HFFc6 (cell line): Measurements from ENCODE around the gene THSD4. TPM values are rescaled to one million over a fixed set of nuclear protein-coding genes. Genes with fewer than 3 reads are reported as not detected.

ENCODE experiments used
- DNase-seq: peaks from one replicate; pipeline ENCODE4 v3.0.0-alpha.2; 2018
- H3K27ac Mint-ChIP-seq: 2 replicates; pipeline ENCODE4 v1.8.0; 2020; ENCODE audit warnings: mild to moderate bottlenecking, mixed read lengths
- H3K27me3 Mint-ChIP-seq: 2 replicates; pipeline ENCODE4 v1.8.0; 2021; ENCODE audit warnings: mild to moderate bottlenecking, moderate library complexity, mixed read lengths; ENCODE audit not compliant: insufficient read depth
- H3K36me3 Mint-ChIP-seq: 2 replicates; pipeline ENCODE4 v1.8.0; 2021; ENCODE audit warnings: low read depth, mixed read lengths
- H3K4me1 Mint-ChIP-seq: 2 replicates; pipeline ENCODE4 v1.8.0; 2020; ENCODE audit warnings: low read depth, mixed read lengths
- H3K4me3 Mint-ChIP-seq: 2 replicates; pipeline ENCODE4 v1.8.0; 2020; ENCODE audit warnings: mild to moderate bottlenecking, moderate library complexity, mixed read lengths
- H3K9me3 Mint-ChIP-seq: 2 replicates; pipeline ENCODE4 v1.8.0; 2020; ENCODE audit warnings: mild to moderate bottlenecking, mixed read lengths
- CTCF ChIP-seq: fragments of 200-600 bp; sonication (generic); IDR thresholded peaks from 2 replicates; pipeline ENCODE4 v1.5.0; 2021; ENCODE audit warnings: antibody characterized with exemption, mild to moderate bottlenecking
- total RNA-seq, 6 experiments: library from RNA; stranded (reverse); fragmentation: NEBNext Ultra II Directional; extraction: Animal tissue kit (Norgen Biotek cat#: 25700); gene quantifications; 2 replicates in 1 of 6; 3 replicates in 5 of 6; pipeline ENCODE4 v1.2.3, GENCODE V29; 2021

Gene THSD4
- total RNA-seq, 6 experiments from 2014 or later, result 32.7 to 39.1 (median 36.4) TPM

- H3K27me3 Mint-ChIP-seq, result no peaks in the 10 kb centered on the region; the same call in none of the 2 replicates
- H3K4me3 Mint-ChIP-seq, result no peak overlapping the region
- H3K4me1 Mint-ChIP-seq, result peaks cover 72% of the 10 kb centered on the region
- TF ChIP-seq CTCF, result no peak
- peak overlapping the region; percentile 77 for H3K27ac Mint-ChIP-seq
- DNase-seq, result no peak
- no peaks in the 10 kb centered on the region for H3K9me3 Mint-ChIP-seq
- peaks cover 11% of the 10 kb centered on the region; the same call in 1 of the 2 replicates for H3K36me3 Mint-ChIP-seq
Measured at GRCh38 chr15:71273731-71274447, 158.6 kb downstream of the THSD4 start.

GRCh38 chr15:71274448-71274798 is 159.2 kb downstream of the THSD4 start:
- H3K27ac Mint-ChIP-seq, result peak overlapping the region; percentile 77

GRCh38 chr15:71275098-71275497 is 159.8 kb downstream of the THSD4 start:
- DNase-seq, result peak; percentile 80
- peaks cover 5% of the 10 kb centered on the region; the same call in 1 of the 2 replicates for H3K36me3 Mint-ChIP-seq
- TF ChIP-seq CTCF, result no peak
- H3K4me1 Mint-ChIP-seq, result peaks cover 84% of the 10 kb centered on the region
- peak overlapping the region; percentile 77 for H3K27ac Mint-ChIP-seq
- H3K27me3 Mint-ChIP-seq, result no peaks in the 10 kb centered on the region; the same call in none of the 2 replicates
- peak overlapping the region; percentile 65 for H3K4me3 Mint-ChIP-seq
- H3K9me3 Mint-ChIP-seq, result no peaks in the 10 kb centered on the region

More at GRCh38 chr15:71274448-71274798, 159.2 kb downstream of the THSD4 start:
- H3K4me1 Mint-ChIP-seq, result peaks cover 77% of the 10 kb centered on the region
- no peaks in the 10 kb centered on the region for H3K9me3 Mint-ChIP-seq
- H3K4me3 Mint-ChIP-seq, result no peak overlapping the region
- no peak for DNase-seq
- H3K36me3 Mint-ChIP-seq, result peaks cover 11% of the 10 kb centered on the region; the same call in 1 of the 2 replicates
- H3K27me3 Mint-ChIP-seq, result no peaks in the 10 kb centered on the region; the same call in none of the 2 replicates
- no peak for TF ChIP-seq CTCF

GRCh38 chr15:71275566-71276335 is 160.5 kb downstream of the THSD4 start:
- no peak for DNase-seq
- H3K4me3 Mint-ChIP-seq, result peak overlapping the region; percentile 66
- no peak for TF ChIP-seq CTCF

GRCh38 chr15:71276336-71276665 is 161.0 kb downstream of the THSD4 start:
- Mint-ChIP-seq H3K36me3 (peaks cover 5% of the 10 kb centered on the region; the same call in 1 of the 2 replicates), H3K4me1 (peaks cover 91% of the 10 kb centered on the region), H3K27ac (peak overlapping the region; percentile 77), H3K9me3 (no peaks in the 10 kb centered on the region), H3K4me3 (no peak overlapping the region), H3K27me3 (no peaks in the 10 kb centered on the region; the same call in none of the 2 replicates)
- no peak for TF ChIP-seq CTCF
- DNase-seq, result no peak

More at GRCh38 chr15:71275566-71276335, 160.5 kb downstream of the THSD4 start:
- Mint-ChIP-seq H3K27me3 (no peaks in the 10 kb centered on the region; the same call in none of the 2 replicates), H3K9me3 (no peaks in the 10 kb centered on the region), H3K27ac (peak overlapping the region; percentile 77), H3K36me3 (peaks cover 5% of the 10 kb centered on the region; the same call in 1 of the 2 replicates), H3K4me1 (peaks cover 91% of the 10 kb centered on the region)
